Panc1 (cell line): ENCODE results near the gene LILRA5. TPM values are rescaled to one million over a fixed set of nuclear protein-coding genes. Genes with fewer than 3 reads are reported as not detected.
"Not testable (repeated sequence)": the region's sequence is repeated elsewhere in the genome, so short reads cannot be mapped to it uniquely, and the experiment has no call there.

Experiments
- ATAC-seq: fragments of 200-7000 bp; cut with Tn5 transposase; 2 replicates; pipeline ENCODE4 v1.9.1; 2020; ENCODE audit warnings: mild to moderate bottlenecking, moderate library complexity
- Bru-seq: library from RNA; stranded (reverse); fragments of 400-500 nt; gene quantifications from one replicate; lab custom pipeline; 2021; lab: Mats Ljungman, UMichigan
- BruChase-seq, 2 experiments: library from RNA; stranded (reverse); fragments of 400-500 nt; gene quantifications; one replicate each; lab custom pipeline; 2021; lab: Mats Ljungman, UMichigan
- BruUV-seq: library from RNA; stranded (reverse); fragments of 400-500 nt; replicated peaks from 2 replicates; lab custom pipeline; 2021; lab: Mats Ljungman, UMichigan
- CTCF ChIA-PET: fragments of 300-600 bp; sonication (Branson Sonifier 250); formaldehyde crosslinking; loops from one replicate; lab custom pipeline; 2022; ENCODE audit warnings: antibody characterized with exemption; lab: Charles Lee
- POLR2A ChIA-PET: fragments of 300-600 bp; sonication (Branson Sonifier 250); formaldehyde crosslinking; loops from one replicate; lab custom pipeline; 2022; ENCODE audit warnings: antibody characterized with exemption; lab: Charles Lee
- DNase-seq: peaks from one replicate; pipeline ENCODE4 v3.0.0-alpha.2; 2010; ENCODE audit warnings: low read depth, low spot score
- H3K27ac ChIP-seq: 2 replicates; pipeline ENCODE4 v1.5.1; 2011; ENCODE audit warnings: mild to moderate bottlenecking, low read length, inconsistent platforms
- H3K27me3 ChIP-seq: fragments of 200-500 bp; sonication (Bioruptor generic); 2 replicates; pipeline ENCODE4 v1.6.0; 2014; ENCODE audit warnings: low read length, inconsistent platforms; ENCODE audit not compliant: control insufficient read depth, insufficient read depth
- H3K36me3 ChIP-seq: fragments of 200-500 bp; sonication (Bioruptor generic); 2 replicates; pipeline ENCODE4 v1.5.1; 2014; ENCODE audit warnings: inconsistent platforms, mild to moderate bottlenecking, low read length, moderate library complexity; ENCODE audit not compliant: control insufficient read depth, insufficient read depth
- H3K4me1 ChIP-seq: 2 replicates; pipeline ENCODE4 v1.5.1; 2011; ENCODE audit warnings: inconsistent platforms, mild to moderate bottlenecking, low read length, moderate library complexity; ENCODE audit not compliant: control insufficient read depth, insufficient read depth
- H3K4me3 ChIP-seq, 2 experiments: 2 replicates each; pipeline ENCODE4 v1.5.1; 2011 to 2012; ENCODE audit warnings: low read depth in 2 of 2, low read length in 2 of 2, mild to moderate bottlenecking in 2 of 2, inconsistent platforms in 1 of 2, moderate library complexity in 1 of 2
- H3K9me3 ChIP-seq: fragments of 200-500 bp; sonication (Bioruptor generic); 2 replicates; pipeline ENCODE4 v1.5.1; 2014; ENCODE audit warnings: low read depth, mild to moderate bottlenecking, inconsistent platforms, low read length, moderate library complexity; ENCODE audit not compliant: control insufficient read depth, insufficient read depth
- CTCF ChIP-seq: fragments of 450-650 bp; IDR thresholded peaks from 2 replicates; pipeline ENCODE4 v1.5.1; 2017; ENCODE audit warnings: mild to moderate bottlenecking
- POLR2AphosphoS5 ChIP-seq: IDR thresholded peaks from 2 replicates; pipeline ENCODE4 v1.6.1; 2012; ENCODE audit warnings: mild to moderate bottlenecking, low read depth, low read length, moderate library complexity
- REST ChIP-seq, 2 experiments: IDR thresholded peaks; 2 replicates each; pipeline ENCODE4 v1.6.1; 2011 to 2012; ENCODE audit warnings: low read depth in 2 of 2, control low read depth in 1 of 2, low read length in 1 of 2, mild to moderate bottlenecking in 1 of 2, moderate library complexity in 1 of 2; ENCODE audit not compliant: insufficient read depth in 1 of 2
- SIN3A ChIP-seq: IDR thresholded peaks from 2 replicates; pipeline ENCODE4 v1.6.1; 2012; ENCODE audit warnings: low read depth, mild to moderate bottlenecking, low read length, moderate library complexity, borderline replicate concordance; ENCODE audit not compliant: insufficient read depth
- TCF7L2 ChIP-seq: IDR thresholded peaks from 2 replicates; pipeline ENCODE4 v1.6.1; 2011; ENCODE audit warnings: mild to moderate bottlenecking, low read depth, low read length, inconsistent platforms
- in situ Hi-C: cut with HindIII; loops from 2 replicates; pipeline ENCODE4 v1.10.0; 2016; ENCODE audit warnings: low sequenced_read_pairs, low pct_unique_long_range_greater_than_20kb
- intact Hi-C: fragments of 100-400 bp; cut with micrococcal nuclease; formaldehyde crosslinking; loops from one replicate; pipeline ENCODE4 v1.10.0; 2022; ENCODE audit not compliant: unreplicated experiment
- long read RNA-seq: library from polyadenylated mRNA; unstranded; transcript quantifications from one replicate; pipeline ENCODE4 v2.0.0, GENCODE V29; 2021; ENCODE audit not compliant: unreplicated experiment
- polyA plus RNA-seq: library from polyadenylated mRNA; unstranded; fragments of >200 nt; gene quantifications from one replicate; pipeline ENCODE4 v1.2.1, GENCODE V29; 2012; ENCODE audit warnings: missing spikeins; ENCODE audit not compliant: insufficient read length
- total RNA-seq: library from RNA; stranded (reverse); gene quantifications from one replicate; pipeline ENCODE4 v1.2.1, GENCODE V29; 2021; ENCODE audit not compliant: unreplicated experiment

LILRA5 gene
- not detected for total RNA-seq
- not detected for polyA plus RNA-seq
- Bru-seq, nascent RNA, result not detected
- not detected for BruChase-seq, experiment 1, labeled RNA remaining after a 2-hour chase
- BruChase-seq, experiment 2, labeled RNA remaining after a 6-hour chase, result not detected
- long read RNA-seq, result 0 reads

- ATAC-seq, result peak; percentile 43
- Histone ChIP-seq H3K36me3 (no peaks in the 10 kb centered on the region), H3K9me3 (no peaks in the 10 kb centered on the region), H3K4me3 (no peak within 1 kb of the TSS), H3K27me3 (peaks cover 11% of the 10 kb centered on the region), H3K4me1 (no peaks in the 10 kb centered on the region), H3K27ac (no peak within 1 kb of the TSS)
- in situ Hi-C loops, result no loop called here
- POLR2A ChIA-PET, result no interaction called here
- no peak for DNase-seq
- intact Hi-C loops, result no loop called here
- no TSS peak for BruUV-seq
- no peak for TF ChIP-seq POLR2AphosphoS5
- TF ChIP-seq TCF7L2, result no peak
- TF ChIP-seq CTCF, result no peak
- TF ChIP-seq REST (IDR thresholded peaks at IDR 0.05; ENCODE audit: insufficient read depth in 1 of 2, low read depth in 2 of 2, low read length in 1 of 2), result no peak
- TF ChIP-seq SIN3A, result no peak
- CTCF ChIA-PET, result no interaction called here
Observed at GRCh38 chr19:54312436-54313377, at the start of gene LILRA5. TSS of gene LILRA5 (minus strand) at chr19:54313166. CDS start at chr19:54313019, 147 bp downstream.

GRCh38 chr19:54361680-54362422, 48.9 kb upstream of the LILRA5 start:
- H3K4me3 ChIP-seq, H3K36me3 ChIP-seq, ATAC-seq, POLR2A ChIA-PET, intact Hi-C loops, DNase-seq, BruUV-seq, in situ Hi-C loops, H3K27me3 ChIP-seq, H3K27ac ChIP-seq, H3K9me3 ChIP-seq, H3K4me1 ChIP-seq: not testable (repeated sequence)
- CTCF ChIA-PET, result interaction anchor here (0.6 kb wide), 1 partner anchor 31 kb away, joined by 3 read pairs; no protein-coding TSS in a partner anchor

- not testable (repeated sequence) for BruUV-seq
Observed at GRCh38 chr19:54359149-54359820, 46.3 kb upstream of the LILRA5 start.

More at GRCh38 chr19:54359149-54359820, 46.3 kb upstream of the LILRA5 start:
- POLR2A ChIA-PET, DNase-seq, H3K27me3 ChIP-seq, H3K27ac ChIP-seq, intact Hi-C loops, CTCF ChIA-PET, in situ Hi-C loops, H3K4me3 ChIP-seq, H3K9me3 ChIP-seq, H3K4me1 ChIP-seq, H3K36me3 ChIP-seq: not testable (repeated sequence)
- peak; percentile 84 for ATAC-seq
